ENCODE data around the gene ZMYND8.
"Not testable (repeated sequence)": the region's sequence is repeated elsewhere in the genome, so short reads cannot be mapped to it uniquely, and the experiment has no call there.

DNA sequence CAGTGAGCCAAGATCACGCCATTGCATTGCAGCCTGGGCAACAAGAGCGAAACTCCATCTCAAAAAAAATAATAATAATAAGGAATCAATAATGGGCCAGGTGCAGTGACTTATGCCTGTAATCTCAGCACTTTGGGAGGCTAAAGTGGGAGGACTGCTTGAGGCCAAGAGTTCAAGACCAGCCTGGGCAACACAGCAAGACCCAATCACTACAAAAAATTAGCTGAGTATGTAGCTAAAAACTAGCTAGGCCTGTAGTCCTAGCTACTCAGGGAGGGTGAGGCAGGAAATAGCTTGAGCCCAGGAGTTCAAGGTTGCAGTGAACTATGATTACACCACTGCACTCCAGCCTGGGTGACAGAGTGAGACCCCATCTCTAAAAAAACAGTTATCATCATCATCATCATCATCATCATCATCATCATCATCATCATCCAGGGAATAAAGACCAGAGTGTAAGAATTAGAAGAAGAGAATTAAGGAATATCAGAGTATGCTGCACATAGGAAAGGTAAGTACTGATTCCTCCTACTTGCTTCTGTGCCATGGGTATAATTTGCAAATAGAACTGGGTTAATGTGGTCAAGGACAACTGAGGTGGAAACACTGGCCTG is 95.2 kb downstream of the ZMYND8 start:
- TF ChIP-seq, protein P1, sequence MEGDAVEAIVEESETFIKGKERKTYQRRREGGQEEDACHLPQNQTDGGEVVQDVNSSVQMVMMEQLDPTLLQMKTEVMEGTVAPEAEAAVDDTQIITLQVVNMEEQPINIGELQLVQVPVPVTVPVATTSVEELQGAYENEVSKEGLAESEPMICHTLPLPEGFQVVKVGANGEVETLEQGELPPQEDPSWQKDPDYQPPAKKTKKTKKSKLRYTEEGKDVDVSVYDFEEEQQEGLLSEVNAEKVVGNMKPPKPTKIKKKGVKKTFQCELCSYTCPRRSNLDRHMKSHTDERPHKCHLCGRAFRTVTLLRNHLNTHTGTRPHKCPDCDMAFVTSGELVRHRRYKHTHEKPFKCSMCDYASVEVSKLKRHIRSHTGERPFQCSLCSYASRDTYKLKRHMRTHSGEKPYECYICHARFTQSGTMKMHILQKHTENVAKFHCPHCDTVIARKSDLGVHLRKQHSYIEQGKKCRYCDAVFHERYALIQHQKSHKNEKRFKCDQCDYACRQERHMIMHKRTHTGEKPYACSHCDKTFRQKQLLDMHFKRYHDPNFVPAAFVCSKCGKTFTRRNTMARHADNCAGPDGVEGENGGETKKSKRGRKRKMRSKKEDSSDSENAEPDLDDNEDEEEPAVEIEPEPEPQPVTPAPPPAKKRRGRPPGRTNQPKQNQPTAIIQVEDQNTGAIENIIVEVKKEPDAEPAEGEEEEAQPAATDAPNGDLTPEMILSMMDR (IDR thresholded peaks at IDR 0.05), result not testable (repeated sequence)
- not testable (repeated sequence) for TF ChIP-seq EP300 (IDR thresholded peaks at IDR 0.05); POLR2A (IDR thresholded peaks at IDR 0.05; ENCODE audit: low read depth)
